SU-DHL-6 (cell line): ENCODE results near the gene ARTN.

Experiments used
- H2AFZ ChIP-seq: fragments of 200-600 bp; sonication (generic); 2 replicates; pipeline ENCODE4 v1.6.1; 2014; ENCODE audit warnings: low read depth, mild to moderate bottlenecking, moderate library complexity, mixed read lengths, antibody characterized with exemption, low read length; ENCODE audit not compliant: severe bottlenecking
- H3F3A ChIP-seq: fragments of 200-600 bp; shearing (Covaris generic); 2 replicates; pipeline ENCODE4 v1.6.0; 2016; ENCODE audit warnings: antibody characterized with exemption, mild to moderate bottlenecking; ENCODE audit not compliant: insufficient read depth
- H3K27ac ChIP-seq: fragments of 200-600 bp; sonication (generic); 2 replicates; pipeline ENCODE4 v1.5.1; 2016; ENCODE audit warnings: low read depth, mild to moderate bottlenecking, low read length, moderate library complexity, mixed read lengths
- H3K27me3 ChIP-seq: fragments of 200-600 bp; sonication (generic), shearing (Covaris generic); 2 replicates; pipeline ENCODE4 v1.6.0; 2014; ENCODE audit warnings: mild to moderate bottlenecking, low read length
- H3K36me3 ChIP-seq: fragments of 200-600 bp; sonication (generic); 2 replicates; pipeline ENCODE4 v1.6.1; 2014; ENCODE audit warnings: mild to moderate bottlenecking, low read length, mixed read lengths
- H3K4me2 ChIP-seq: fragments of 300-600, 200-600 bp; shearing (Covaris generic), sonication (generic); 2 replicates; pipeline ENCODE4 v1.6.0; 2014; ENCODE audit warnings: low read length, low read depth, mild to moderate bottlenecking; ENCODE audit not compliant: poor library complexity, severe bottlenecking
- H3K4me3 ChIP-seq: fragments of 200-600 bp; sonication (generic); 2 replicates; pipeline ENCODE4 v1.5.1; 2014; ENCODE audit warnings: antibody characterized with exemption, low read length, mild to moderate bottlenecking, mixed read lengths; ENCODE audit not compliant: insufficient read depth, poor library complexity, severe bottlenecking
- H3K79me2 ChIP-seq: fragments of 200-600 bp; sonication (generic); 2 replicates; pipeline ENCODE4 v1.6.1; 2014; ENCODE audit warnings: mild to moderate bottlenecking, low read length, moderate library complexity; ENCODE audit not compliant: insufficient read depth
- H3K9ac ChIP-seq: fragments of 200-600 bp; sonication (generic); 2 replicates; pipeline ENCODE4 v1.7.0; 2014; ENCODE audit warnings: mild to moderate bottlenecking, low read length
- H3K9me2 ChIP-seq: fragments of 200-600 bp; sonication (generic); replicated peaks from 2 replicates; pipeline ENCODE4 v1.6.1; 2014; ENCODE audit warnings: low read length; ENCODE audit not compliant: insufficient read depth
- H3K9me3 ChIP-seq: fragments of 200-600 bp; sonication (generic); 2 replicates; pipeline ENCODE4 v1.6.1; 2014; ENCODE audit warnings: low read length, mixed read lengths; ENCODE audit not compliant: insufficient read depth
- H4K20me1 ChIP-seq: fragments of 200-600 bp; sonication (generic); 2 replicates; pipeline ENCODE4 v1.6.1; 2014; ENCODE audit warnings: low read depth, mild to moderate bottlenecking, antibody characterized with exemption, low read length, moderate library complexity, mixed read lengths
- CTCF ChIP-seq: fragments of 200-600 bp; sonication (generic); IDR thresholded peaks from one replicate; pipeline ENCODE4 v1.5.1; 2017; ENCODE audit warnings: antibody characterized with exemption, mild to moderate bottlenecking, low read length, moderate library complexity; ENCODE audit not compliant: insufficient read depth, poor library complexity, severe bottlenecking
- EZH2phosphoT487 ChIP-seq: fragments of 200-600 bp; sonication (generic), shearing (Covaris generic); conservative IDR thresholded peaks from 2 replicates; pipeline ENCODE4 v1.6.1; 2018; ENCODE audit warnings: mild to moderate bottlenecking, antibody characterized with exemption, low read length, moderate library complexity, mixed read lengths

Gene ARTN

GRCh38 chr1:43976045-43976444 lies 42.4 kb downstream of the ARTN start:
- Histone ChIP-seq H3F3A (peaks cover 41% of the 10 kb centered on the region), H3K79me2 (peaks cover 36% of the 10 kb centered on the region), H3K4me2 (peak overlapping the region; percentile 72), H3K9me3 (no peaks in the 10 kb centered on the region), H2AFZ (no peak overlapping the region), H4K20me1 (no peaks in the 10 kb centered on the region), H3K4me3 (peak overlapping the region; percentile 89), H3K27me3 (no peaks in the 10 kb centered on the region), H3K9ac (peak overlapping the region; percentile 99), H3K27ac (peak overlapping the region; percentile 81), H3K9me2 (no peaks in the 10 kb centered on the region), H3K36me3 (no peaks in the 10 kb centered on the region)
- TF ChIP-seq EZH2phosphoT487 (no peak), CTCF (no peak)

GRCh38 chr1:43976890-43977289 lies 43.3 kb downstream of the ARTN start:
- no peaks in the 10 kb centered on the region for H3K36me3 ChIP-seq
- peak overlapping the region; percentile 72 for H3K4me2 ChIP-seq
- no peak overlapping the region for H2AFZ ChIP-seq
- peak overlapping the region; percentile 99; the same call in 1 of the 2 replicates for H3K9ac ChIP-seq
- H3K27ac ChIP-seq = peak overlapping the region; percentile 74; the same call in 1 of the 2 replicates
- no peak overlapping the region for H3K4me3 ChIP-seq
- H4K20me1 ChIP-seq = no peaks in the 10 kb centered on the region
- H3K9me2 ChIP-seq = no peaks in the 10 kb centered on the region
- H3F3A ChIP-seq = peaks cover 41% of the 10 kb centered on the region
- H3K79me2 ChIP-seq = peaks cover 35% of the 10 kb centered on the region
- no peaks in the 10 kb centered on the region for H3K9me3 ChIP-seq
- TF ChIP-seq EZH2phosphoT487 = no peak
- no peak for TF ChIP-seq CTCF
- H3K27me3 ChIP-seq = no peaks in the 10 kb centered on the region

- Histone ChIP-seq H3K9me3 (no peaks in the 10 kb centered on the region), H2AFZ (no peak overlapping the region), H3K9ac (peak overlapping the region; percentile 99), H3K9me2 (no peaks in the 10 kb centered on the region), H4K20me1 (no peaks in the 10 kb centered on the region), H3K4me3 (no peak overlapping the region), H3K4me2 (peak overlapping the region; percentile 72), H3F3A (peaks cover 41% of the 10 kb centered on the region), H3K36me3 (no peaks in the 10 kb centered on the region), H3K79me2 (peaks cover 35% of the 10 kb centered on the region), H3K27ac (peak overlapping the region; percentile 74; the same call in 1 of the 2 replicates), H3K27me3 (no peaks in the 10 kb centered on the region)
- no peak for TF ChIP-seq EZH2phosphoT487
- no peak for TF ChIP-seq CTCF
These were observed 44.0 kb downstream of the ARTN start for GRCh38 chr1:43977376-43978263.
